HL-60/S4 treated with retinoic acid at 250 ng/mL for 4 days and 3 days (cell line): ENCODE measurements around the gene FCF1.

Experiments used
- in situ Hi-C: fragments of 300-500 bp; cut with MboI; formaldehyde crosslinking; loops from 2 replicates; pipeline ENCODE4 v1.7.0; 2022; ENCODE audit warnings: low sequenced_read_pairs

FCF1 gene

DNA sequence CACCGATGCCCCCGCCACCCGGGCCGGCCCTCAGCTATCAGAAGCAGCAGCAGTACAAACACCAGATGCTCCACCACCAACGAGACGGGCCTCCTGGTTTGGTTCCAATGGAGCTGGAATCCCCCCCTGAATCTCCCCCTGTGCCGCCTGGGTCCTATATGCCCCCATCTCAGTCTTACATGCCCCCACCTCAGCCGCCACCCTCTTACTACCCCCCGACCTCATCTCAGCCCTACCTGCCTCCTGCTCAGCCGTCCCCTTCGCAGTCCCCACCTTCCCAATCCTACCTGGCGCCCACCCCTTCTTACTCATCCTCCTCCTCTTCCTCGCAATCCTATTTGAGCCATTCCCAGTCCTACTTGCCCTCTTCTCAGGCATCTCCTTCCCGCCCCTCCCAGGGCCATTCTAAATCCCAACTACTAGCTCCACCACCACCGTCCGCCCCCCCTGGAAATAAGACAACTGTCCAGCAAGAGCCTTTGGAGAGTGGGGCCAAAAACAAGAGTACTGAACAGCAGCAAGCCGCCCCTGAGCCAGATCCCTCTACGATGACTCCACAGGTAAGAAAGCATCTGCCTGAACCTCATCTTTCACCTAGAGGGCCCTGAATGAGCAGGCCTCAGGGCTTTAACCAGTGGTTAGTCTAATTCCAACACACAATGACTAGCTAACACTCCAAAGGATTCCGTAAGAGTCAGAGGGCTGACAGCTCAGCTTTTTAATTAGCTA, 51.0 kb downstream of the FCF1 start:
- in situ Hi-C loops, result no loop called here

GRCh38 chr14:74765721-74766120, 52.8 kb downstream of the FCF1 start:
- in situ Hi-C loops, result no loop called here

DNA sequence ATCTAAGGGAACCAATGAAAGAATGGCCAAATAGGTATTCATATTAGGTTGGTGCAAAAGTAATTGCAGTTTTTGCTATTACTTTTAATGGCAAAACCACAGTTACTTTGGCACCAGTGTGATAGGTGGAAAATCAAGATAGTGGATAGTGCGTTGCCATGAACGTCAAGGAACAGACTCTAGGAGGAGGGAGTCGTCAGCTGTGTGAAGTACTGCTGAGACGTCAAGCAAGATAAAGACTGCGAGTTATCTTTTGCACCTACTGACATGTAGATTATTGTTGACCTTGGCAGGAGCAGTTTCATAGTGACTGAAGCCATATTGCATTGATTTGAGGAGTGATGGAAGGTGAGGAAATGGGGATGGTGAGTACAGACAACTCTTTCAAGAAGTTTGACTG, 58.5 kb downstream of the FCF1 start:
- in situ Hi-C loops, result no loop called here

- in situ Hi-C loops, result no loop called here
Measured at GRCh38 chr14:74784634-74785033, 71.7 kb downstream of the FCF1 start.

DNA sequence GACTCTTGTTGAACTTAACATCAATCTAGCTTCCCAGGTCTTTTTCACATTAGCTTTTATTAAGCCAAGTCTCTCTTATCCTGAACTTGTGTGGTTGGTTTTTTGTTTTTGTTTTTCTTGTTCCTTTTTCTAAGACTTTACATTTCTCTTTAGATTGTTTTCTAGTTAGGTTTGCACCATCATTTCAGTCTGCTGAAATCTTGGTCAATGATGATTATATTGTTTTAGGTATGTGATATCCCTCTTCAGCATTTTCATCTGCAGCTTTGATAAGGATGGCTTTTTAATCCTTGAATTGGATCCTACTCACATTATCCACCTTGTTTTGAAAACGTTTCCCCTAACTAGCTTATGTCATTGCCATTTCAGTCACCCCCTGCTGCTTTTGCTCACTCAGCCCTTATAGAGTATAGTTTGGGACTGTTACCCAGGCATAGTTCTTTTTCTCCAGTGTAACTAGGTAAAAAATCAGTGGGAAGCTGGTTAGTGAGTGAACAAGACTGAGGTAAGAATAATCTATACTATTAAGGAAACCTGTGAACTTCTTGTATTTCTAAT, 72.2 kb downstream of the FCF1 start:
- in situ Hi-C loops, result no loop called here

DNA sequence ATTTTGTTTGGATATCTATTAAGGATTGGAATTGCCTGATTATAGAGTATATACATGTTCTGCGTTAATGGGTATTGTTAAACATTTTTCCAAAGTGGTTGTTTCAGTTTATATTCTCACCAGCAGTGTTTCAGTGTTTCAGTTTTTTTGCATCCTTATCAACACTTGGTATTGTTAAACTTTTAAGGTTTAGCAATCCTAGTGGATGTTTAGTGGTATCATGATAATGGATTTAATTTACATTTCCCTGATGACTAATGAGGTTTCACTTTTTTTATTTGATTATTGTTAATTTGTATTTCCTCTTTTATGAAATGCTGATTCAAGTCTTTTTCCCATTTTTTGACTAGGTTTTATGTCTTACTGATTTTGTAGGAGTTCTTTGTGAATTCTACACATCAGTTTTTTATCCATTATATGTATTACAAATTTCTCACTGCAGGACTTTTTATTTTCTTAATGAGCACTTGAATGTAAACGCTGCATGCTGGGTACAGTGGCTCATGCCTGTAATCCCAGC, 73.9 kb downstream of the FCF1 start:
- in situ Hi-C loops, result no loop called here
